GM19468 (cell line): ENCODE results near the gene PIGU.
"Not testable (repeated sequence)": the region's sequence is repeated elsewhere in the genome, so short reads cannot be mapped to it uniquely, and the experiment has no call there.

Source experiments
- ATAC-seq: cut with Tn5 transposase; IDR thresholded peaks from one replicate; pipeline ENCODE4 v1.9.1; 2021; ENCODE audit warnings: mild to moderate bottlenecking, moderate library complexity, moderate number of reproducible peaks; ENCODE audit not compliant: unreplicated experiment; ENCODE audit errors: extremely low read depth

PIGU gene

GRCh38 chr20:34626992-34627391 is 49.9 kb downstream of the PIGU start:
- no peak for ATAC-seq

- ATAC-seq, result no peak
These were observed 52.3 kb downstream of the PIGU start for GRCh38 chr20:34624629-34625028.

- no peak for ATAC-seq
These were observed 54.0 kb downstream of the PIGU start for GRCh38 chr20:34622821-34623451.

GRCh38 chr20:34621383-34622367 is 55.2 kb downstream of the PIGU start:
- ATAC-seq, result no peak

- no peak for ATAC-seq
These were observed 55.9 kb downstream of the PIGU start for GRCh38 chr20:34621036-34621343.

- ATAC-seq, result no peak
These were observed 58.2 kb downstream of the PIGU start for GRCh38 chr20:34618676-34619075.

- ATAC-seq, result not testable (repeated sequence)
These were observed 60.0 kb downstream of the PIGU start for GRCh38 chr20:34616913-34617312.

GRCh38 chr20:34615477-34615876 is 61.4 kb downstream of the PIGU start:
- ATAC-seq, result no peak

- ATAC-seq, result not testable (repeated sequence)
These were observed 64.9 kb downstream of the PIGU start for GRCh38 chr20:34611976-34612375.

GRCh38 chr20:34607066-34607465 is 69.8 kb downstream of the PIGU start:
- no peak for ATAC-seq

GRCh38 chr20:34604980-34605788 is 71.7 kb downstream of the PIGU start:
- no peak for ATAC-seq

- no peak for ATAC-seq
These were observed 75.8 kb downstream of the PIGU start for GRCh38 chr20:34600892-34601653.

- no peak for ATAC-seq
These were observed 81.3 kb downstream of the PIGU start for GRCh38 chr20:34595377-34596184.

GRCh38 chr20:34586488-34587163 is 90.3 kb downstream of the PIGU start:
- ATAC-seq, result no peak

- no peak for ATAC-seq
These were observed 91.9 kb downstream of the PIGU start for GRCh38 chr20:34585019-34585418.

- ATAC-seq, result no peak
These were observed 93.3 kb downstream of the PIGU start for GRCh38 chr20:34583544-34583943.

- ATAC-seq, result no peak
These were observed 94.0 kb downstream of the PIGU start for GRCh38 chr20:34582911-34583310.

- no peak for ATAC-seq
These were observed 94.7 kb downstream of the PIGU start for GRCh38 chr20:34582221-34582620.
